GF-D8 (cell line): ENCODE measurements around the gene ESD.
A peak's percentile ranks its signal among the peaks of the same experiment; 100 is the strongest.
"Not testable (repeated sequence)": the region's sequence is repeated elsewhere in the genome, so short reads cannot be mapped to it uniquely, and the experiment has no call there.

ENCODE experiments used
- DNase-seq: peaks from one replicate; lab custom pipeline; 2025; lab: John Stamatoyannopoulos, UW

Gene ESD

GRCh38 chr13:46795321-46795720 is 1.6 kb downstream of the ESD start:
- DNase-seq = no peak

GRCh38 chr13:46783504-46783903 is 13.5 kb downstream of the ESD start:
- DNase-seq = no peak

GRCh38 chr13:46782691-46783090 is 14.3 kb downstream of the ESD start:
- no peak for DNase-seq

GRCh38 chr13:46782066-46782465 is 14.9 kb downstream of the ESD start:
- no peak for DNase-seq

- no peak for DNase-seq
These were observed 18.1 kb downstream of the ESD start for GRCh38 chr13:46778890-46779289.

- DNase-seq = no peak
These were observed 18.9 kb downstream of the ESD start for GRCh38 chr13:46778095-46778494.

- no peak for DNase-seq
These were observed 21.4 kb downstream of the ESD start for GRCh38 chr13:46775385-46776107.

GRCh38 chr13:46773541-46773940 is 23.4 kb downstream of the ESD start:
- no peak for DNase-seq

- no peak for DNase-seq
These were observed 25.3 kb downstream of the ESD start for GRCh38 chr13:46771693-46772092.

- not testable (repeated sequence) for DNase-seq
These were observed 27.0 kb downstream of the ESD start for GRCh38 chr13:46769925-46770324.

- no peak for DNase-seq
These were observed 35.1 kb downstream of the ESD start for GRCh38 chr13:46761866-46762265.

GRCh38 chr13:46761174-46761573 is 35.8 kb downstream of the ESD start:
- DNase-seq = no peak

GRCh38 chr13:46759846-46760245 is 37.1 kb downstream of the ESD start:
- DNase-seq = peak; percentile 70

- no peak for DNase-seq
These were observed 39.3 kb downstream of the ESD start for GRCh38 chr13:46757640-46758039.

- no peak for DNase-seq
These were observed 40.0 kb downstream of the ESD start for GRCh38 chr13:46756977-46757376.

- DNase-seq = not testable (repeated sequence)
These were observed 41.5 kb downstream of the ESD start for GRCh38 chr13:46755508-46755907.

- DNase-seq = no peak
These were observed 42.1 kb downstream of the ESD start for GRCh38 chr13:46754812-46755211.

- DNase-seq = no peak
These were observed 43.0 kb downstream of the ESD start for GRCh38 chr13:46753917-46754316.

GRCh38 chr13:46753137-46753536 is 43.8 kb downstream of the ESD start:
- DNase-seq = no peak

- DNase-seq = peak; percentile 89
These were observed 44.9 kb downstream of the ESD start for GRCh38 chr13:46751811-46752635.

GRCh38 chr13:46749951-46750350 is 47.0 kb downstream of the ESD start:
- no peak for DNase-seq

GRCh38 chr13:46748300-46748699 is 48.7 kb downstream of the ESD start:
- peak; percentile 74 for DNase-seq

GRCh38 chr13:46747031-46747820 is 49.7 kb downstream of the ESD start:
- DNase-seq = no peak
